H9 (cell line): ENCODE measurements around the gene CDH13. TPM values are rescaled to one million over a fixed set of nuclear protein-coding genes. Genes with fewer than 3 reads are reported as not detected.

ENCODE experiments used
- DNase-seq: peaks from one replicate; pipeline ENCODE4 v3.0.0-alpha.2; 2017
- H2AFZ ChIP-seq: one replicate; pipeline ENCODE4 v1.6.1; 2013; ENCODE audit warnings: mild to moderate bottlenecking, low read length, control low read depth, moderate library complexity
- H2AK5ac ChIP-seq: 2 replicates; pipeline ENCODE4 v1.6.1; 2013; ENCODE audit warnings: low read length, control low read depth, mixed read lengths; ENCODE audit not compliant: insufficient read length
- H2BK120ac ChIP-seq: one replicate; pipeline ENCODE4 v1.6.1; 2013; ENCODE audit warnings: low read depth, mild to moderate bottlenecking, low read length, control low read depth, inconsistent platforms; ENCODE audit not compliant: poor library complexity, severe bottlenecking
- H2BK12ac ChIP-seq: 2 replicates; pipeline ENCODE4 v1.6.1; 2013; ENCODE audit warnings: low read length, control low read depth, mixed read lengths, low read depth; ENCODE audit not compliant: insufficient read length
- H2BK15ac ChIP-seq: 2 replicates; pipeline ENCODE4 v1.6.1; 2013; ENCODE audit warnings: low read depth, low read length, control low read depth
- H2BK20ac ChIP-seq: one replicate; pipeline ENCODE4 v1.6.1; 2013; ENCODE audit warnings: low read depth, mild to moderate bottlenecking, low read length, control low read depth, inconsistent platforms; ENCODE audit not compliant: poor library complexity, severe bottlenecking
- H2BK5ac ChIP-seq: 2 replicates; pipeline ENCODE4 v1.6.1; 2013; ENCODE audit warnings: low read length, control low read depth, mixed read lengths; ENCODE audit not compliant: insufficient read length
- H3K14ac ChIP-seq: 2 replicates; pipeline ENCODE4 v1.6.1; 2013; ENCODE audit warnings: low read length, control low read depth; ENCODE audit not compliant: insufficient read depth
- H3K18ac ChIP-seq: 2 replicates; pipeline ENCODE4 v1.6.1; 2013; ENCODE audit warnings: low read depth, mild to moderate bottlenecking, mixed read lengths, low read length, control low read depth; ENCODE audit not compliant: insufficient read length
- H3K23ac ChIP-seq: 2 replicates; pipeline ENCODE4 v1.6.1; 2013; ENCODE audit warnings: low read length, control low read depth, mixed read lengths, low read depth; ENCODE audit not compliant: insufficient read length
- H3K23me2 ChIP-seq: 2 replicates; pipeline ENCODE4 v1.6.1; 2013; ENCODE audit warnings: low read depth, mild to moderate bottlenecking, mixed read lengths, low read length, control low read depth; ENCODE audit not compliant: insufficient read length, poor library complexity, severe bottlenecking
- H3K27ac ChIP-seq: 2 replicates; pipeline ENCODE4 v1.5.1; 2013; ENCODE audit warnings: low read length, control low read depth, mixed read lengths, low read depth; ENCODE audit not compliant: insufficient read length
- H3K27me3 ChIP-seq: 2 replicates; pipeline ENCODE4 v1.6.1; 2013; ENCODE audit warnings: low read length, control low read depth, inconsistent platforms; ENCODE audit not compliant: insufficient read depth
- H3K4ac ChIP-seq: 2 replicates; pipeline ENCODE4 v1.6.1; 2013; ENCODE audit warnings: low read depth, mild to moderate bottlenecking, control low read depth, inconsistent platforms, low read length, moderate library complexity
- H3K4me1 ChIP-seq: 2 replicates; pipeline ENCODE4 v1.6.1; 2013; ENCODE audit warnings: low read length, control low read depth, inconsistent platforms; ENCODE audit not compliant: insufficient read depth
- H3K4me2 ChIP-seq: 2 replicates; pipeline ENCODE4 v1.6.1; 2013; ENCODE audit warnings: low read length, control low read depth, mixed read lengths; ENCODE audit not compliant: insufficient read length, insufficient read depth
- H3K56ac ChIP-seq: 2 replicates; pipeline ENCODE4 v1.6.1; 2013; ENCODE audit warnings: low read depth, mild to moderate bottlenecking, mixed read lengths, low read length, control low read depth; ENCODE audit not compliant: insufficient read length
- H3K79me1 ChIP-seq: 2 replicates; pipeline ENCODE4 v1.6.1; 2013; ENCODE audit warnings: low read depth, mild to moderate bottlenecking, moderate library complexity, low read length, control low read depth, inconsistent platforms; ENCODE audit not compliant: insufficient read depth, poor library complexity, severe bottlenecking
- H3K79me2 ChIP-seq: 2 replicates; pipeline ENCODE4 v1.6.1; 2013; ENCODE audit warnings: low read length, control low read depth, inconsistent platforms; ENCODE audit not compliant: insufficient read depth
- H3K9ac ChIP-seq: 2 replicates; pipeline ENCODE4 v1.6.1; 2013; ENCODE audit warnings: low read length, control low read depth, mixed read lengths; ENCODE audit not compliant: insufficient read length; ENCODE audit errors: extremely low read depth
- H3K9me3 ChIP-seq: one replicate; pipeline ENCODE4 v1.6.1; 2013; ENCODE audit warnings: low read depth, low read length, inconsistent platforms; ENCODE audit not compliant: control insufficient read depth
- H3T11ph ChIP-seq: one replicate; pipeline ENCODE4 v1.6.1; 2013; ENCODE audit warnings: mild to moderate bottlenecking, low read length, control low read depth, inconsistent platforms
- H4K20me1 ChIP-seq: one replicate; pipeline ENCODE4 v1.6.1; 2013; ENCODE audit not compliant: control insufficient read depth, insufficient read length, insufficient read depth
- H4K5ac ChIP-seq: 2 replicates; pipeline ENCODE4 v1.6.1; 2013; ENCODE audit warnings: low read depth, mild to moderate bottlenecking, mixed read lengths, low read length, control low read depth; ENCODE audit not compliant: insufficient read length
- H4K8ac ChIP-seq: replicated peaks from 2 replicates; pipeline ENCODE4 v1.6.1; 2013; ENCODE audit warnings: low read length, control low read depth, mixed read lengths, low read depth; ENCODE audit not compliant: insufficient read length
- H4K91ac ChIP-seq: 2 replicates; pipeline ENCODE4 v1.6.1; 2013; ENCODE audit warnings: low read depth, mild to moderate bottlenecking, moderate library complexity, mixed read lengths, low read length, control low read depth; ENCODE audit not compliant: insufficient read length
- H3K27ac Mint-ChIP-seq, 3 experiments: 2 replicates in 2 of 3; 3 replicates in 1 of 3; pipeline ENCODE4 v1.8.0; 2020 to 2021; ENCODE audit warnings: mixed read lengths in 3 of 3, mild to moderate bottlenecking in 1 of 3, moderate library complexity in 1 of 3
- H3K27me3 Mint-ChIP-seq: 2 replicates; pipeline ENCODE4 v1.8.0; 2021; ENCODE audit warnings: low read depth, mild to moderate bottlenecking, moderate library complexity, mixed read lengths
- H3K36me3 Mint-ChIP-seq, 3 experiments: 2 replicates in 2 of 3; 3 replicates in 1 of 3; pipeline ENCODE4 v1.8.0; 2020 to 2021; ENCODE audit warnings: low read depth in 3 of 3, mixed read lengths in 3 of 3; ENCODE audit not compliant: insufficient read depth in 1 of 3
- H3K4me1 Mint-ChIP-seq, 2 experiments: 2 replicates each; pipeline ENCODE4 v1.8.0; 2020; ENCODE audit warnings: mixed read lengths in 2 of 2
- H3K4me3 Mint-ChIP-seq, 2 experiments: 2 replicates in 1 of 2; 3 replicates in 1 of 2; pipeline ENCODE4 v1.8.0; 2020 to 2021; ENCODE audit warnings: mild to moderate bottlenecking in 2 of 2, mixed read lengths in 2 of 2, moderate library complexity in 1 of 2
- H3K9me3 Mint-ChIP-seq, 2 experiments: 2 replicates in 1 of 2; 3 replicates in 1 of 2; pipeline ENCODE4 v1.8.0; 2020; ENCODE audit warnings: mild to moderate bottlenecking in 2 of 2, mixed read lengths in 2 of 2, moderate library complexity in 1 of 2
- CTCF ChIP-seq: fragments of 200-600 bp; sonication (generic); conservative IDR thresholded peaks from 3 replicates; pipeline ENCODE4 v1.8.0; 2021; ENCODE audit warnings: antibody characterized with exemption, mild to moderate bottlenecking
- WGBS: extraction: QIAGEN DNeasy Blood & Tissue Kit; methylation state at CpG from one replicate; pipeline ENCODE4 v1.1.7; 2013; ENCODE audit warnings: missing lambda C conversion rate, low lambda C conversion rate, mixed read lengths; ENCODE audit not compliant: insufficient read length; ENCODE audit errors: extremely low coverage; 5-methylcytosine and 5-hydroxymethylcytosine counted together
- total RNA-seq: library from RNA; stranded (reverse); gene quantifications from 2 replicates; pipeline ENCODE4 v1.2.1, GENCODE V29; 2021

Gene CDH13
- total RNA-seq, 1 experiment from 2014 or later = 1.5 TPM

DNA sequence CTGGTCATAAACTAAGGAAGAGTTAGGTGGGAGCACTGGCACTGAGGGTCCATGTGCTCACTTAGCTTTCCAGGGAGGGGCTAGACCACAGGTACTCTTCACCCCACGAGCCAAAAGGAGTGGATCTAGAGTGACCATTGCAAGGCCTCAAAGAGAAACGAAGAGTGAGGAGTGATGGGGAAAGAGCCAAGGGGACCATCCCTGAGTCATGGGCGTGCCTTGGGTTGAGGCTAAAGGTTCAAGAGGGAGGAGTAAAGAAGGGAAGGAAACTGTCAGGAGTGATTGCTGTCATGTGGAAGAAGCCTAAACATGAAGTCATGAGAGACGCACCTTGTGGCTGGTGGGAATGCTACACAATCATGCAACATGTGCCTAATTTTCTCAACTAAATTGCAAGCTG, 141.0 kb downstream of the CDH13 start:
- Histone ChIP-seq H2AK5ac (no peak overlapping the region), H2BK120ac (no peak overlapping the region), H3K79me1 (no peaks in the 10 kb centered on the region), H3K23ac (no peak overlapping the region), H3K4ac (no peak overlapping the region), H4K5ac (no peak overlapping the region), H3K9me3 (no peaks in the 10 kb centered on the region), H2BK12ac (no peak overlapping the region), H4K20me1 (no peaks in the 10 kb centered on the region), H4K91ac (no peak overlapping the region), H2AFZ (no peak overlapping the region), H3K23me2 (no peaks in the 10 kb centered on the region), H3K27ac (no peak overlapping the region), H3K4me2 (no peak overlapping the region), H3K14ac (no peak overlapping the region), H3K9ac (no peak overlapping the region), H3K18ac (no peak overlapping the region), H2BK5ac (no peak overlapping the region), H3K27me3 (no peaks in the 10 kb centered on the region), H2BK20ac (no peak overlapping the region), H2BK15ac (no peak overlapping the region), H4K8ac (no peak overlapping the region), H3K79me2 (no peaks in the 10 kb centered on the region), H3K4me1 (no peaks in the 10 kb centered on the region), H3T11ph (no peak overlapping the region), H3K56ac (no peak overlapping the region)
- Mint-ChIP-seq H3K9me3 (no peaks in the 10 kb centered on the region), H3K27ac (no peak overlapping the region), H3K4me3 (no peak overlapping the region), H3K27me3 (peaks cover 4% of the 10 kb centered on the region), H3K36me3 (no peaks in the 10 kb centered on the region; a peak in 1 of 7 replicates), H3K4me1 (no peaks in the 10 kb centered on the region)
- WGBS = no CpG with 5 or more reads among the region's 4 CpGs
- DNase-seq = no peak
- TF ChIP-seq CTCF = no peak
